Measurements from ENCODE around the gene ETV6.

DNA sequence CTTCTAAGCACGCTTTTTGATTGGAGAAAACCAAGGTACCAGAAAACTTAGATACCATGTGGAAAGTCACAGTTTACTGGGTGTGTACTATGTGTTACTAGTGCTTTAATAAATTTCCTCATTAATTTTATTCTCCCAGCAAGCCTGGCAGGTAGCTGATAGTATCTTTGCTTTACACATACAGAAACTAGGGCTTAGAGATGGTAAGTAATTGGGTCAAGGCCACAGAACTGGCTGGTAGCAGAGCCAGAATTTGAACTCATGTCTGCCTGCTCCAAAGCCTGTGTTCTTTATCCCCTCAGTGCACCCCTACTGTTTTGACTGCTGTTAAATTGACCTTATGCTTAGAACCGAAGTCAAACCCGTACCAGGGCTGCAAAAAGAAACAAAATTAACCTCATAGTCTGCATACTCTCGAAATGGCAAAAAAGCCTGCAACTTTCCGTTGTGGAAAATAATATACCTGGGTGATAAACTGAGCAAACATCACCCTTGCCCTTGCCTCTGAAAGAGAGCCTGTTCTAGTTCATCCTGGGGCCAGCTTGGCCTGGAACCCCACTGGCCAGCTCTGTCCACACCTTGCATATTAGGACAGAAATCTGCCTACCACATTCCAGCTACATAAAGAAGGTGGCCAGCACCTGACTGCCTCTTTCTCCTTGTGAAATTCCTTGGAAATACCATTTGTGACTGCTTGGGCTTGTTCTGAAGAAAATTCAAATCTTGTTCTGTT, 118.9 kb downstream of the ETV6 start:
- TF ChIP-seq, protein P1, sequence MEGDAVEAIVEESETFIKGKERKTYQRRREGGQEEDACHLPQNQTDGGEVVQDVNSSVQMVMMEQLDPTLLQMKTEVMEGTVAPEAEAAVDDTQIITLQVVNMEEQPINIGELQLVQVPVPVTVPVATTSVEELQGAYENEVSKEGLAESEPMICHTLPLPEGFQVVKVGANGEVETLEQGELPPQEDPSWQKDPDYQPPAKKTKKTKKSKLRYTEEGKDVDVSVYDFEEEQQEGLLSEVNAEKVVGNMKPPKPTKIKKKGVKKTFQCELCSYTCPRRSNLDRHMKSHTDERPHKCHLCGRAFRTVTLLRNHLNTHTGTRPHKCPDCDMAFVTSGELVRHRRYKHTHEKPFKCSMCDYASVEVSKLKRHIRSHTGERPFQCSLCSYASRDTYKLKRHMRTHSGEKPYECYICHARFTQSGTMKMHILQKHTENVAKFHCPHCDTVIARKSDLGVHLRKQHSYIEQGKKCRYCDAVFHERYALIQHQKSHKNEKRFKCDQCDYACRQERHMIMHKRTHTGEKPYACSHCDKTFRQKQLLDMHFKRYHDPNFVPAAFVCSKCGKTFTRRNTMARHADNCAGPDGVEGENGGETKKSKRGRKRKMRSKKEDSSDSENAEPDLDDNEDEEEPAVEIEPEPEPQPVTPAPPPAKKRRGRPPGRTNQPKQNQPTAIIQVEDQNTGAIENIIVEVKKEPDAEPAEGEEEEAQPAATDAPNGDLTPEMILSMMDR (IDR thresholded peaks at IDR 0.05), result no peak
- no peak for TF ChIP-seq POLR2A (IDR thresholded peaks at IDR 0.05)

Data from lower leg skin (tissue), 3 donors.